Aorta (tissue), 5 donors: ENCODE measurements around the gene ANKLE2. TPM values are rescaled to one million over a fixed set of nuclear protein-coding genes. Genes with fewer than 3 reads are reported as not detected.

Experiments used
- ATAC-seq: fragments of 200-7000 bp; cut with Tn5 transposase; one replicate; pipeline ENCODE4 v1.9.1; 2022; ENCODE audit warnings: moderate library complexity; ENCODE audit not compliant: low FRiP score
- DNase-seq, 2 donors: peaks; one replicate each; pipeline ENCODE4 v3.0.0-alpha.2; 2020
- H3K27ac ChIP-seq, 2 donors: one replicate each; pipeline ENCODE4 v1.5.1; 2013; ENCODE audit warnings: low read length in 2 of 2, mild to moderate bottlenecking in 2 of 2, moderate library complexity in 2 of 2, control low read depth in 1 of 2, inconsistent platforms in 1 of 2, low read depth in 1 of 2
- H3K27me3 ChIP-seq, 2 donors: one replicate each; pipeline ENCODE4 v1.6.1; 2013; ENCODE audit warnings: control low read depth in 1 of 2, low read length in 1 of 2, mild to moderate bottlenecking in 1 of 2, moderate library complexity in 1 of 2; ENCODE audit not compliant: insufficient read depth in 2 of 2, control insufficient read depth in 1 of 2
- H3K36me3 ChIP-seq, 2 donors: one replicate each; pipeline ENCODE4 v1.6.1; 2013; ENCODE audit warnings: control low read depth in 1 of 2, low read length in 1 of 2, mild to moderate bottlenecking in 1 of 2; ENCODE audit not compliant: insufficient read depth in 2 of 2, control insufficient read depth in 1 of 2
- H3K4me1 ChIP-seq, 2 donors: one replicate each; pipeline ENCODE4 v1.6.1; 2013; ENCODE audit warnings: low read length in 2 of 2, control low read depth in 1 of 2, mild to moderate bottlenecking in 1 of 2, moderate library complexity in 1 of 2; ENCODE audit not compliant: insufficient read depth in 2 of 2, control insufficient read depth in 1 of 2
- H3K4me3 ChIP-seq, 2 donors: one replicate each; pipeline ENCODE4 v1.5.1; 2013; ENCODE audit warnings: low read length in 2 of 2, control low read depth in 1 of 2, mild to moderate bottlenecking in 1 of 2
- H3K9me3 ChIP-seq: one replicate; pipeline ENCODE4 v1.6.1; 2013; ENCODE audit warnings: mild to moderate bottlenecking, low read length; ENCODE audit not compliant: control insufficient read depth
- WGBS, 2 donors: extraction: QIAGEN DNeasy Blood & Tissue Kit; methylation state at CpG; one replicate each; pipeline ENCODE4 v1.1.7; 2013; 5-methylcytosine and 5-hydroxymethylcytosine counted together
- intact Hi-C, 2 donors: fragments of 100-400 bp; cut with DNase I; formaldehyde crosslinking; loops; one replicate each; pipeline versions ENCODE4 v1.14.2 to v1.15.0; 2022
- polyA plus RNA-seq, 2 donors: library from polyadenylated mRNA; stranded (reverse); fragments of 200-250 nt; gene quantifications; one replicate each; pipeline ENCODE4 v1.2.3, GENCODE V29; 2013
- total RNA-seq, 2 donors: library from RNA; stranded (reverse); fragmentation: NEBNext Ultra II Directional; extraction: Animal tissue kit (Norgen Biotek cat#: 25700); gene quantifications; one replicate each; pipeline ENCODE4 v1.2.1, GENCODE V29; 2021
- donor health status: healthy with polysubstance abuse.
- donor health status: Bipolar disorder and iron deficiency.
- donor health status: DM: no; HTN: no; CAD: no.
- donor health status: DM: no; HTN: no; CAD: no.
- donor health status: DM: yes; HTN: yes; CAD: no.

The ANKLE2 gene
- total and polyA plus RNA-seq, 4 donors: 7.6 to 65.1 (median 53.9) TPM

GRCh38 chr12:132730353-132730752 is 31.3 kb downstream of the ANKLE2 start:
- intact Hi-C loops: no loop called here
- Histone ChIP-seq H3K4me1 (no peaks in the 10 kb centered on the region), H3K27ac (no peak overlapping the region), H3K9me3 (no peaks in the 10 kb centered on the region), H3K36me3 (peaks cover 8 to 19% of the 10 kb centered on the region in 2 donors), H3K27me3 (no peaks in the 10 kb centered on the region), H3K4me3 (no peak overlapping the region)
- DNase-seq (no peak), ATAC-seq (no peak)
- 93 to 96% methylated on average over 11 of the region's 11 CpGs for WGBS, 2 donors

- Histone ChIP-seq H3K27me3 (no peaks in the 10 kb centered on the region), H3K27ac (no peak overlapping the region), H3K36me3 (peaks cover 8 to 18% of the 10 kb centered on the region in 2 donors), H3K4me1 (no peaks in the 10 kb centered on the region), H3K9me3 (no peaks in the 10 kb centered on the region), H3K4me3 (no peak overlapping the region)
- intact Hi-C loops: no loop called here
- ATAC-seq (no peak), DNase-seq (no peak)
- WGBS, 2 donors: 86 to 89% methylated on average over 24 of the region's 24 CpGs
These were observed 31.9 kb downstream of the ANKLE2 start for GRCh38 chr12:132729541-132730320.

- intact Hi-C loops: no loop called here
- DNase-seq: no peak
- Histone ChIP-seq H3K27ac (no peak overlapping the region), H3K9me3 (no peaks in the 10 kb centered on the region), H3K36me3 (peaks cover 4 to 16% of the 10 kb centered on the region in 2 donors), H3K4me3 (no peak overlapping the region), H3K27me3 (no peaks in the 10 kb centered on the region), H3K4me1 (no peaks in the 10 kb centered on the region)
- 97% methylated on average over 7 of the region's 7 CpGs for WGBS, 2 donors
- ATAC-seq: no peak
These were observed 33.1 kb downstream of the ANKLE2 start for GRCh38 chr12:132728502-132728901.

- no peaks in the 10 kb centered on the region for H3K9me3 ChIP-seq
- WGBS, 2 donors: 93 to 94% methylated on average over 37 of the region's 37 CpGs
- intact Hi-C loops: no loop called here
These were observed 34.4 kb downstream of the ANKLE2 start for GRCh38 chr12:132727091-132727794.

GRCh38 chr12:132726386-132726785 is 35.2 kb downstream of the ANKLE2 start:
- intact Hi-C loops: no loop called here
- Histone ChIP-seq H3K36me3 (peaks cover 4 to 15% of the 10 kb centered on the region in 2 donors), H3K4me1 (no peaks in the 10 kb centered on the region), H3K27ac (no peak overlapping the region), H3K4me3 (no peak overlapping the region), H3K27me3 (no peaks in the 10 kb centered on the region), H3K9me3 (no peaks in the 10 kb centered on the region)
- no peak for DNase-seq
- 92 to 95% methylated on average over 12 of the region's 12 CpGs for WGBS, 2 donors
- no peak for ATAC-seq

More at GRCh38 chr12:132727091-132727794, 34.4 kb downstream of the ANKLE2 start:
- H3K4me3 ChIP-seq: no peak overlapping the region
- DNase-seq (no peak), ATAC-seq (peak; percentile 68)
- H3K27me3 ChIP-seq: no peaks in the 10 kb centered on the region
- no peaks in the 10 kb centered on the region for H3K4me1 ChIP-seq
- peaks cover 4 to 15% of the 10 kb centered on the region in 2 donors for H3K36me3 ChIP-seq
- no peak overlapping the region for H3K27ac ChIP-seq

- no peak overlapping the region for H3K27ac ChIP-seq
- H3K27me3 ChIP-seq: no peaks in the 10 kb centered on the region
- no peak for DNase-seq
- intact Hi-C loops: no loop called here
- WGBS, 2 donors: 85 to 87% methylated on average over 30 of the region's 30 CpGs
- no peaks in the 10 kb centered on the region for H3K4me1 ChIP-seq
- no peak overlapping the region for H3K4me3 ChIP-seq
- H3K36me3 ChIP-seq: peaks cover 0 to 15% of the 10 kb centered on the region in 2 donors
- no peak for ATAC-seq
- no peaks in the 10 kb centered on the region for H3K9me3 ChIP-seq
These were observed 37.0 kb downstream of the ANKLE2 start for GRCh38 chr12:132724506-132725241.

GRCh38 chr12:132723764-132724140 is 37.9 kb downstream of the ANKLE2 start:
- no peaks in the 10 kb centered on the region for H3K9me3 ChIP-seq
- H3K4me1 ChIP-seq: no peaks in the 10 kb centered on the region
- intact Hi-C loops: no loop called here
- H3K4me3 ChIP-seq: no peak overlapping the region
- H3K27ac ChIP-seq: no peak overlapping the region
- ATAC-seq: no peak
- no peaks in the 10 kb centered on the region for H3K27me3 ChIP-seq
- peaks cover 0 to 15% of the 10 kb centered on the region in 2 donors for H3K36me3 ChIP-seq
- 79% methylated on average over 2 of the region's 2 CpGs for WGBS, 2 donors
- no peak for DNase-seq

GRCh38 chr12:132723015-132723763 is 38.4 kb downstream of the ANKLE2 start:
- no peaks in the 10 kb centered on the region for H3K4me1 ChIP-seq
- no peak for DNase-seq
- no peak for ATAC-seq
- peaks cover 0 to 15% of the 10 kb centered on the region in 2 donors for H3K36me3 ChIP-seq
- 86 to 87% methylated on average over 30 of the region's 30 CpGs for WGBS, 2 donors
- no peak overlapping the region for H3K27ac ChIP-seq
- H3K4me3 ChIP-seq: no peak overlapping the region
- no peaks in the 10 kb centered on the region for H3K9me3 ChIP-seq
- intact Hi-C loops: no loop called here
- no peaks in the 10 kb centered on the region for H3K27me3 ChIP-seq
